Neural progenitor cell (in vitro differentiated cells): ENCODE measurements around the gene GNG5. TPM values are rescaled to one million over a fixed set of nuclear protein-coding genes. Genes with fewer than 3 reads are reported as not detected.

Experiments
- DNase-seq: peaks from one replicate; pipeline ENCODE4 v3.0.0-alpha.2; 2016; ENCODE audit warnings: low spot score
- H2AFZ ChIP-seq: fragments of 200-600 bp; sonication (generic); replicated peaks from 2 replicates; pipeline ENCODE4 v1.6.1; 2016; ENCODE audit warnings: antibody characterized with exemption
- H3F3A ChIP-seq: fragments of 200-600 bp; sonication (generic); 2 replicates; pipeline ENCODE4 v1.6.1; 2016; ENCODE audit warnings: antibody characterized with exemption, low read depth
- H3K27ac ChIP-seq: fragments of 200-600 bp; sonication (generic); 2 replicates; pipeline ENCODE4 v1.5.1; 2016; ENCODE audit warnings: mild to moderate bottlenecking
- H3K27me3 ChIP-seq: fragments of 200-600 bp; sonication (generic); 2 replicates; pipeline ENCODE4 v1.6.1; 2016; ENCODE audit warnings: mild to moderate bottlenecking, moderate library complexity
- H3K36me3 ChIP-seq: fragments of 200-600 bp; sonication (generic); 2 replicates; pipeline ENCODE4 v1.5.1; 2016
- H3K4me1 ChIP-seq: fragments of 200-600 bp; sonication (generic); 2 replicates; pipeline ENCODE4 v1.6.1; 2016; ENCODE audit warnings: mixed run types
- H3K4me2 ChIP-seq: fragments of 200-600 bp; sonication (generic); 2 replicates; pipeline ENCODE4 v1.6.1; 2016
- H3K4me3 ChIP-seq: fragments of 200-600 bp; sonication (generic); 2 replicates; pipeline ENCODE4 v1.5.1; 2016
- H3K79me2 ChIP-seq: fragments of 200-600 bp; sonication (generic); 2 replicates; pipeline ENCODE4 v1.6.1; 2016; ENCODE audit warnings: low read depth
- H3K9ac ChIP-seq: fragments of 200-600 bp; sonication (generic); 2 replicates; pipeline ENCODE4 v1.6.1; 2016
- H3K9me3 ChIP-seq: fragments of 200-600 bp; sonication (generic); 2 replicates; pipeline ENCODE4 v1.5.1; 2016; ENCODE audit warnings: low read depth
- H4K20me1 ChIP-seq: fragments of 200-600 bp; sonication (generic); 2 replicates; pipeline ENCODE4 v1.6.1; 2016; ENCODE audit warnings: low read depth
- H3K27ac Mint-ChIP-seq: 3 replicates; pipeline ENCODE4 v1.8.0; 2021; ENCODE audit warnings: mixed read lengths
- H3K27me3 Mint-ChIP-seq: 2 replicates; pipeline ENCODE4 v1.8.0; 2022; ENCODE audit warnings: low read depth, mild to moderate bottlenecking, inconsistent platforms, moderate library complexity, mixed read lengths; ENCODE audit not compliant: insufficient read depth
- H3K36me3 Mint-ChIP-seq: 3 replicates; pipeline ENCODE4 v1.8.0; 2021; ENCODE audit warnings: mixed read lengths
- H3K4me1 Mint-ChIP-seq: 3 replicates; pipeline ENCODE4 v1.8.0; 2021; ENCODE audit warnings: mixed read lengths
- H3K4me3 Mint-ChIP-seq: 3 replicates; pipeline ENCODE4 v1.8.0; 2021; ENCODE audit warnings: mild to moderate bottlenecking, moderate library complexity, mixed read lengths
- H3K9me3 Mint-ChIP-seq: 3 replicates; pipeline ENCODE4 v1.8.0; 2020; ENCODE audit warnings: mixed read lengths
- EZH2 ChIP-seq: fragments of 200-600 bp; sonication (generic); IDR thresholded peaks from 2 replicates; pipeline ENCODE4 v1.6.1; 2017; ENCODE audit warnings: antibody characterized with exemption, mild to moderate bottlenecking, moderate library complexity
- EZH2phosphoT487 ChIP-seq: fragments of 200-600 bp; sonication (generic); IDR thresholded peaks from 2 replicates; pipeline ENCODE4 v1.6.1; 2017; ENCODE audit warnings: antibody characterized with exemption
- total RNA-seq: library from RNA; depleted of rRNA; stranded (reverse); fragments of >200 nt; gene quantifications from 2 replicates; pipeline ENCODE4 v1.2.3, GENCODE V29; 2015; ENCODE audit warnings: low replicate concordance
- TF ChIP-seq, protein P1 (sequence below): fragments of 200-600 bp; sonication (generic); IDR thresholded peaks from 2 replicates; pipeline ENCODE4 v1.5.1; 2017; ENCODE audit warnings: antibody characterized with exemption, mild to moderate bottlenecking

The GNG5 gene
- total RNA-seq, 1 donor from 2014 or later = 95.0 TPM

DNA sequence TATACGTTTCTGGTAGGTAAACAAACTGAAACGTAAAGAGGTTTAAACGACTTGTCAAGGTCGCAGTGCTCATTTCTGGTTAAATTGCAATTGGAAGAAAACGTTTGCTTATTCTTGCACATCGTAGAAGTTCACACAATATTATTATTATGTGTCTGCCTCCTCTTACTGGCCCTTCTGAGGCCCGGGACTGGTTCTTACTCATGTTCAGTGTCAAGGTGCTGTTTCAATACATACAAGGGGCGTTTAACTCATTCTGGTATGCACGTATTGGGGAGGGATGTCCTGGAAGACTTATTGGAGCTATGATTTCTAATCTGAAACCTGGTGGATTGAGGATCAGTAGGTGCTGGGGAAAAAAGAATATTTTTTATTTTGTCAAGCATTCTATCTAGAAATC is 26.4 kb downstream of the GNG5 start:
- peak overlapping the region; percentile 100 for H3K4me3 Mint-ChIP-seq
- peaks cover 16% of the 10 kb centered on the region for H3K4me1 Mint-ChIP-seq
- DNase-seq = no peak
- peaks cover 43% of the 10 kb centered on the region for H3K79me2 ChIP-seq
- H3K27me3 ChIP-seq = peaks cover 37% of the 10 kb centered on the region
- no peaks in the 10 kb centered on the region for H3K9me3 ChIP-seq
- peak overlapping the region; percentile 91 for H3K4me2 ChIP-seq
- peaks cover 8% of the 10 kb centered on the region for H3K36me3 Mint-ChIP-seq
- peaks cover 10% of the 10 kb centered on the region for H3K27me3 Mint-ChIP-seq
- H3K9me3 Mint-ChIP-seq = peaks cover 15% of the 10 kb centered on the region
- TF ChIP-seq EZH2phosphoT487 (no peak), EZH2 (no peak)
- TF ChIP-seq, protein P1, sequence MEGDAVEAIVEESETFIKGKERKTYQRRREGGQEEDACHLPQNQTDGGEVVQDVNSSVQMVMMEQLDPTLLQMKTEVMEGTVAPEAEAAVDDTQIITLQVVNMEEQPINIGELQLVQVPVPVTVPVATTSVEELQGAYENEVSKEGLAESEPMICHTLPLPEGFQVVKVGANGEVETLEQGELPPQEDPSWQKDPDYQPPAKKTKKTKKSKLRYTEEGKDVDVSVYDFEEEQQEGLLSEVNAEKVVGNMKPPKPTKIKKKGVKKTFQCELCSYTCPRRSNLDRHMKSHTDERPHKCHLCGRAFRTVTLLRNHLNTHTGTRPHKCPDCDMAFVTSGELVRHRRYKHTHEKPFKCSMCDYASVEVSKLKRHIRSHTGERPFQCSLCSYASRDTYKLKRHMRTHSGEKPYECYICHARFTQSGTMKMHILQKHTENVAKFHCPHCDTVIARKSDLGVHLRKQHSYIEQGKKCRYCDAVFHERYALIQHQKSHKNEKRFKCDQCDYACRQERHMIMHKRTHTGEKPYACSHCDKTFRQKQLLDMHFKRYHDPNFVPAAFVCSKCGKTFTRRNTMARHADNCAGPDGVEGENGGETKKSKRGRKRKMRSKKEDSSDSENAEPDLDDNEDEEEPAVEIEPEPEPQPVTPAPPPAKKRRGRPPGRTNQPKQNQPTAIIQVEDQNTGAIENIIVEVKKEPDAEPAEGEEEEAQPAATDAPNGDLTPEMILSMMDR = no peak
- no peak overlapping the region for H3K27ac Mint-ChIP-seq
- H3K36me3 ChIP-seq = peaks cover 7% of the 10 kb centered on the region
- H3K9ac ChIP-seq = peak overlapping the region; percentile 43
- H4K20me1 ChIP-seq = peaks cover 28% of the 10 kb centered on the region
- H2AFZ ChIP-seq = no peak overlapping the region
- H3F3A ChIP-seq = no peaks in the 10 kb centered on the region
- H3K27ac ChIP-seq = no peak overlapping the region
- peak overlapping the region; percentile 66 for H3K4me3 ChIP-seq
- peaks cover 9% of the 10 kb centered on the region for H3K4me1 ChIP-seq

DNA sequence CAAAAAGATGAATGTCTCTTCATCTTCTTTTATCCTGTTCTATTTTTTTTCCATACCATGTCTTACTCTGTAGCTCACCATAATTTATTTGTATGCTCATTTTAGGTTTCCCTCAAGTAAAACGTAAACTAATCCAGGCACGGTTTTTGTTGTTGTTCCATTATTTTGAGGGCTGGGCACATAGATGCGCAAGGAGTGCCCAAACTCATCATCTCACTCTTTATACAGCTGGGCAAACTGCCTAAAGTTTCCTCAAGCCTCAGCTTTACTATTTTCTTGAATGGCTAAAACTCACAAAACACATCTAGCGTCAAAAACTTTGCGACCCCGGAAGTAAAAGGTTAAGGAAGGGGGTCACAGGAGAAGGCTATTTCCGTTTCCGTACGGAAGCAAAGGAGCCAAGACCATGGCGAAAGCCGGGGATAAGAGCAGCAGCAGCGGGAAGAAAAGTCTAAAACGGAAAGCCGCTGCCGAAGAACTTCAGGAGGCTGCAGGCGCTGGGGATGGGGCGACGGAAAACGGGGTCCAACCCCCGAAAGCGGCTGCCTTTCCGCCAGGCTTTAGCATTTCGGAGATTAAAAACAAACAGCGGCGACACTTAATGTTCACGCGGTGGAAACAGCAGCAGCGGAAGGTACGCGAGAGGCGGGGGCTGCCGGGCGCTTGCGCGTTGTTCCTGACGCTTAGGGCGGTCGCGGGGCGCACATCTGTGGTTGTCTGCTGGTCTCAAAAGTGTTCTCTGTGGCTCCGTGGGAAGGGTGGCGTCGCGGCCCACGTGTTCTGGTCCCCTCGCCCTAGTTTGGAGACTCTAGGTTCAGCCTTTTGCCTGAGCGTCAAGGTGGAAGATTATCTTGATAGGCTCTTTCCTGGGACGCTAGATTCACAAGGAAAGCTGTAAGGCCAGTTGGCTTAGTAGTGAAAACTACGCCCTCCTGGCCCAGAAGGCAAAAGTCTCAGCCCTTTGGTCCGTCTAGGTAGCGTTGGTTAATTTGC is 27.2 kb downstream of the GNG5 start, which contains the start of gene RPF1:
Gene RPF1, plus strand, starts transcription at position 391 of the 993 bp plus-strand sequence. Its CDS starts 16 bp downstream, at position 407.
- peak; percentile 79 for DNase-seq
- peaks cover 28% of the 10 kb centered on the region for H4K20me1 ChIP-seq
- peak within 1 kb of the TSS; percentile 69 for H3K27ac ChIP-seq
- peak within 1 kb of the TSS; percentile 43 for H3K9ac ChIP-seq
- peaks cover 35% of the 10 kb centered on the region for H3K79me2 ChIP-seq
- Mint-ChIP-seq H3K4me1 (peaks cover 16% of the 10 kb centered on the region), H3K36me3 (peaks cover 8% of the 10 kb centered on the region), H3K27ac (peak within 1 kb of the TSS; percentile 97), H3K4me3 (peak within 1 kb of the TSS; percentile 100), H3K9me3 (peaks cover 15% of the 10 kb centered on the region), H3K27me3 (peaks cover 10% of the 10 kb centered on the region)
- TF ChIP-seq EZH2phosphoT487 = peak; percentile 51
- TF ChIP-seq EZH2 = peak; percentile 78
- TF ChIP-seq, protein P1 = no peak
- no peaks in the 10 kb centered on the region for H3F3A ChIP-seq
- peak within 1 kb of the TSS; percentile 66 for H3K4me3 ChIP-seq
- peak within 1 kb of the TSS; percentile 91 for H3K4me2 ChIP-seq
- peak within 1 kb of the TSS; percentile 99 for H2AFZ ChIP-seq
- H3K4me1 ChIP-seq = peaks cover 9% of the 10 kb centered on the region
- peaks cover 45% of the 10 kb centered on the region for H3K27me3 ChIP-seq
- H3K9me3 ChIP-seq = no peaks in the 10 kb centered on the region
- peaks cover 7% of the 10 kb centered on the region for H3K36me3 ChIP-seq

DNA sequence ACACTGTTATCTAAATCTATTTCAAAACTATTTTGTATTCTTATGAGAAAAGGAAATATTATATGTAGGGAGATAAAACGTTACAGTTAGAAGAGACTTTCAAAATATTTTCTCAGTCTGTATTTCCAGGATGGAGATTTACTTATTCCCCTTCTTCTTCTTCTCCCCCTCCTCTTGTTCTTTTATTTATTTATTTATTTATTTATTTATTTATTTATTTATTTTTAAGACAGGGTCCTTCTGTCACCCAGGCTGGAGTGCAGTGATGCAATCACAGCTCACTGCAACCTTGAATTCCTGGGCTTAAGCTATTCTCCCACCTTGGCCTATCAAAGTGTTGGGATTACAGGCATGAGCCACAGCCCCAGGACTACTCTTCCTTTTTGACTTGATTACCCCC is 30.2 kb downstream of the GNG5 start:
- Histone ChIP-seq H3K4me3 (no peak overlapping the region), H3K36me3 (no peaks in the 10 kb centered on the region), H3K4me1 (peaks cover 9% of the 10 kb centered on the region), H3K79me2 (peaks cover 19% of the 10 kb centered on the region), H3K27me3 (peaks cover 75% of the 10 kb centered on the region), H4K20me1 (peaks cover 14% of the 10 kb centered on the region), H3K4me2 (no peak overlapping the region), H3K9me3 (no peaks in the 10 kb centered on the region), H2AFZ (no peak overlapping the region), H3K27ac (no peak overlapping the region), H3K9ac (no peak overlapping the region), H3F3A (no peaks in the 10 kb centered on the region)
- Mint-ChIP-seq H3K27me3 (peaks cover 10% of the 10 kb centered on the region), H3K27ac (no peak overlapping the region), H3K9me3 (peaks cover 15% of the 10 kb centered on the region), H3K36me3 (peaks cover 4% of the 10 kb centered on the region), H3K4me1 (peaks cover 14% of the 10 kb centered on the region), H3K4me3 (no peak overlapping the region)
- TF ChIP-seq EZH2 (no peak), EZH2phosphoT487 (no peak)
- TF ChIP-seq, protein P1 = no peak
- no peak for DNase-seq
